ENCODE results near the gene NFU1. TPM values are rescaled to one million over a fixed set of nuclear protein-coding genes. Genes with fewer than 3 reads are reported as not detected.
A peak's percentile ranks its signal among the peaks of the same experiment; 100 is the strongest.

The NFU1 gene
- total and polyA plus RNA-seq, 2 of the 13 experiments (the other 11 are each of a cell fraction or from before 2014, with no cell fraction given) = 39.1 to 84.0 TPM

GRCh38 chr2:69436596-69436937, 668 bp downstream of the NFU1 start:
- WGBS (ENCODE audit: low lambda C conversion rate) = 2% methylated on average over 5 of the region's 5 CpGs
- Histone ChIP-seq H3K4me2 (ENCODE audit: low read depth, low read length) (peak overlapping the region; percentile 98), H3K4me1 (ENCODE audit: insufficient read depth, low read length) (peaks cover 21% of the 10 kb centered on the region), H3K4me3 (replicated peaks in 1 of 3; ENCODE audit: insufficient read depth in 1 of 3, low read depth in 2 of 3, low read length in 3 of 3) (peak overlapping the region; percentile 75 to 94 (median 87)), H3K9me3 (ENCODE audit: low read length) (no peaks in the 10 kb centered on the region), H2AFZ (ENCODE audit: low read length) (peak overlapping the region; percentile 51), H4K20me1 (ENCODE audit: insufficient read depth, low read length) (no peaks in the 10 kb centered on the region), H3K79me2 (ENCODE audit: insufficient read depth, low read length) (peaks cover 18% of the 10 kb centered on the region), H3K27me3 (ENCODE audit: control insufficient read depth in 1 of 2, insufficient read depth in 2 of 2, low read length in 2 of 2) (no peaks in the 10 kb centered on the region; a peak in 1 of 5 replicates), H3K9ac (ENCODE audit: insufficient read depth, low read depth, low read length) (peak overlapping the region; percentile 94), H3K36me3 (replicated peaks in 1 of 2; ENCODE audit: control insufficient read depth in 1 of 2, insufficient read depth in 2 of 2, low read length in 2 of 2) (no peaks in the 10 kb centered on the region), H3K27ac (ENCODE audit: extremely low read length, insufficient read depth, low read length) (peak overlapping the region; percentile 83)
- no TSS peak for BruUV-seq (replicated peaks)
- POLR2A ChIA-PET = interaction anchor here (0.7 to 2.1 kb wide), 22 partner anchors 14 to 1631 kb away, joined by 3 to 20 read pairs (median 4); partner anchors contain the start of genes ANXA4, GFPT1 and NAGK
- ATAC-seq (peak; percentile 7), FAIRE-seq (no peak), DNase-seq (ENCODE audit: low spot score) (no peak)
- intact Hi-C loops (cut with micrococcal nuclease; ENCODE audit: unreplicated experiment) = loop anchor here (2.0 to 10.0 kb wide), 2 partner anchors 50 to 422 kb away; partner anchors contain the start of genes ANTXR1 and GFPT1
- TF ChIP-seq SRF (IDR thresholded peaks at IDR 0.05; ENCODE audit: low read depth, low read length) (no peak), TERF1 (CRISPR knock-in tag; IDR thresholded peaks at IDR 0.05) (no peak), ZNF644 (CRISPR knock-in tag; IDR thresholded peaks at IDR 0.05; ENCODE audit: low read depth) (0 out of 2 replicates have a peak, but pooled peaks have one; percentile 25), SMYD3 (CRISPR knock-in tag; IDR thresholded peaks at IDR 0.05) (no peak), RCOR2 (CRISPR knock-in tag; IDR thresholded peaks at IDR 0.05) (0 out of 2 replicates have a peak, but pooled peaks have one; percentile 2), IKZF4 (CRISPR knock-in tag; IDR thresholded peaks at IDR 0.05; ENCODE audit: borderline replicate concordance, low read depth, not compliant biosample characterization) (peak; percentile 14), AKAP8 (CRISPR knock-in tag; IDR thresholded peaks at IDR 0.05) (no peak), CREM (IDR thresholded peaks at IDR 0.05) (no peak), CREM (CRISPR knock-in tag; IDR thresholded peaks at IDR 0.05) (no peak), NFIC (IDR thresholded peaks at IDR 0.05; ENCODE audit: low read length) (0 out of 2 replicates have a peak, but pooled peaks have one; percentile 6), ZNF253 (CRISPR knock-in tag; IDR thresholded peaks at IDR 0.05; ENCODE audit: borderline replicate concordance) (no peak), ZNF430 (CRISPR knock-in tag; IDR thresholded peaks at IDR 0.05) (peak; percentile 3; the same call in 1 of the 2 replicates), AGO1 (IDR thresholded peaks at IDR 0.05; ENCODE audit: low read depth, low read length, poor library complexity, severe bottlenecking) (no peak)
- in situ Hi-C loops (cut with HindIII; ENCODE audit: extremely low pct_ligation_motif_present, low pct_unique_long_range_greater_than_20kb) = no loop called here
- CTCF ChIA-PET (ENCODE audit: low intra/inter-chr PET ratio, low total read pairs) = no interaction called here

Measured in HepG2 (cell line).